ENCODE results near the gene ERC2. TPM values are rescaled to one million over a fixed set of nuclear protein-coding genes. Genes with fewer than 3 reads are reported as not detected.
"Not testable (repeated sequence)": the region's sequence is repeated elsewhere in the genome, so short reads cannot be mapped to it uniquely, and the experiment has no call there.

ERC2 gene
- total RNA-seq, result 0.99 TPM
- long read RNA-seq, result 0 reads

DNA sequence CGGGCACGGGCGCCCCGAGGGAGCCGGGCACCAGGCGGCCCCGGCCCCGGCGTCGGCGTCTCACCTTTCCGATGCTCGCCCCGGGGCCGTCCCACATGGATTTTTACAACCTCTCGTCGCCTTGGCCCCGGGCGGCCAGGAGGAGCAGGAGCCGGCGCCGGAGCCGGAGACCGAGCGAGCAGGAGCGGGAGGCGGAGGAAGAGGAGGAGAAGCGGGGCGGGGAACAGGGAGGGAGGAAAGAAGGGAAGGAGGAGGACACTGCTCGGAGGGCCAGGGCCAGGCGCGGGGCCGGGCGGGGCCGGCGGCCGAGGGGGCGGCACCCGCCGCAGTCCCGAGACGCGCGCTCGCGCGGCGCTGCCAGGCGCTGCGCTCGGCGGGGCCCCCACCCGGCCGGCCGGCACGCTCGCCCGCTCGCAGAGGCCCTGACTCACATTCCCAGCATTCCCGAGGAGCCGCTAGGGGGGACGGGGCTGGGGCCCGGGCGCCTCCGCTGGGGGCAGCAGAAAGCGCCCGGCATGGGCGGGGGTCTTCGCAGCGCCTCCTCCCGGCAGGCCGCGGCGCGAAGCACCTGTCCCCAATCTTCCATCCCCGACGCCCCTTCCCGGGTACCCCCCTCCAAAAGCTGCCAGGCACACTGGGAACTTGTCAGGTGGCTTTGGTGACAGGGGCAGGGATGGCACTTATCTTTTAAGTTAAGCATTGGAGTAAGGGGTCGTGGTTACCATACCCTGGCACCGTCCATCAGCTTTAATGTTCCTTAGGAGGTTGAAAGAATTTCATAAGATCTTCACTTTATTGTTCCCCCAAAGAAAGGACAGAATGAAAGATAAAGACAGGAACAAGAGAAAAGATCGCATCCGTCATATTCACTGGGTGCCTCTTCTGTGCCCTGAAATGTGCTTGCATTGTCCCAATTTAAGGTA, at the start of gene ERC2:
Gene ERC2, minus strand, starts transcription at position 284 of the 923 bp plus-strand sequence.
- peaks cover 11% of the 10 kb centered on the region for H3K4me1 ChIP-seq
- no peaks in the 10 kb centered on the region for H3K9me3 ChIP-seq (replicated peaks)
- no peak within 1 kb of the TSS for H3K27ac ChIP-seq (replicated peaks)
- no peaks in the 10 kb centered on the region for H3K36me3 ChIP-seq
- peak within 1 kb of the TSS; percentile 70 for H3K4me3 ChIP-seq
- H3K27me3 ChIP-seq (ENCODE audit: low read depth), result peaks cover 70% of the 10 kb centered on the region
- peak; percentile 27 for DNase-seq
- TF ChIP-seq, protein P1, sequence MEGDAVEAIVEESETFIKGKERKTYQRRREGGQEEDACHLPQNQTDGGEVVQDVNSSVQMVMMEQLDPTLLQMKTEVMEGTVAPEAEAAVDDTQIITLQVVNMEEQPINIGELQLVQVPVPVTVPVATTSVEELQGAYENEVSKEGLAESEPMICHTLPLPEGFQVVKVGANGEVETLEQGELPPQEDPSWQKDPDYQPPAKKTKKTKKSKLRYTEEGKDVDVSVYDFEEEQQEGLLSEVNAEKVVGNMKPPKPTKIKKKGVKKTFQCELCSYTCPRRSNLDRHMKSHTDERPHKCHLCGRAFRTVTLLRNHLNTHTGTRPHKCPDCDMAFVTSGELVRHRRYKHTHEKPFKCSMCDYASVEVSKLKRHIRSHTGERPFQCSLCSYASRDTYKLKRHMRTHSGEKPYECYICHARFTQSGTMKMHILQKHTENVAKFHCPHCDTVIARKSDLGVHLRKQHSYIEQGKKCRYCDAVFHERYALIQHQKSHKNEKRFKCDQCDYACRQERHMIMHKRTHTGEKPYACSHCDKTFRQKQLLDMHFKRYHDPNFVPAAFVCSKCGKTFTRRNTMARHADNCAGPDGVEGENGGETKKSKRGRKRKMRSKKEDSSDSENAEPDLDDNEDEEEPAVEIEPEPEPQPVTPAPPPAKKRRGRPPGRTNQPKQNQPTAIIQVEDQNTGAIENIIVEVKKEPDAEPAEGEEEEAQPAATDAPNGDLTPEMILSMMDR (IDR thresholded peaks at IDR 0.05; ENCODE audit: borderline replicate concordance), result peak; percentile 24
- intact Hi-C loops (cut with micrococcal nuclease), result no loop called here

DNA sequence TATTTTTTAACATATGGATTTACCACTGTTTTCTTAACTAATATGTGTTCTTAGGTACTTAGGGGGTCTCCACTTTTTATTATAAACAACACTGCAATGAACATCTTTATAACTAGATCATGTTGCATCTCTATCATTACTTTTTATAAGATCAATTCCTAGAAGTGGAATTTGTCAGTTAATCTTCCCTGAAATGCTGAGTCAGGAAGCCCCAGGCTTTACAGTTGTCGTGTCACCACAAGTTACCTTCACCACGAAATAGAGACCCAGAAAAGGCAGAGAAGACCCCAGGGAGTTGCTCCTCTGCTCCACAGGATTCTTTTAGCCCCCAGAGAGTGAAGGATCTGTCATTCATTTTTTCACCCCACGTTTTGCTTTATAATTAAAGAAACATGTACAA, 34.5 kb upstream of the ERC2 start:
- no peaks in the 10 kb centered on the region for H3K36me3 ChIP-seq
- DNase-seq, result no peak
- H3K4me1 ChIP-seq, result no peaks in the 10 kb centered on the region
- TF ChIP-seq, protein P1 (IDR thresholded peaks at IDR 0.05; ENCODE audit: borderline replicate concordance), result no peak
- intact Hi-C loops (cut with micrococcal nuclease), result no loop called here
- no peak overlapping the region for H3K27ac ChIP-seq (replicated peaks)
- peaks cover 9% of the 10 kb centered on the region for H3K27me3 ChIP-seq (ENCODE audit: low read depth)
- no peak overlapping the region for H3K4me3 ChIP-seq
- no peaks in the 10 kb centered on the region for H3K9me3 ChIP-seq (replicated peaks)

DNA sequence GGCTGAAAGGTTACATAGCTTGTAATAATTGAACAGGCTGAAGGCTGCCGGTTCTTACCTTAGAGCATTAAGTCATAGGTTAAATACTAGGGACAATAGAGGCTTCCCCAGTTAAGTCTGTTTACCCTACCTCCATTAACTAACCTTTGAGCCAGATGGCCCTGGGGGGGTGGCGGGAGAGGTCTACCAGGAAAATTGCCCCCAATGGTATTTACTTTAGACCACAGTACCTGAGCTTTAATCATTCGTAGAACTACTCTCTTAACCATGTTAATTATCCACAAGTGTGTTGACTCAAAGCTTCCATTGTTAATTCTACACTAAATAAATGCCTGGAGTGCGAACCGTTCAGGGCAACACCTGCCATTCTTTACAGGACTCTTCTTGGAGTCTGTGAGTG, 28.1 kb upstream of the ERC2 start:
- H3K4me1 ChIP-seq; H3K9me3 ChIP-seq (replicated peaks); intact Hi-C loops (cut with micrococcal nuclease); H3K36me3 ChIP-seq; H3K27ac ChIP-seq (replicated peaks); H3K4me3 ChIP-seq; DNase-seq: not testable (repeated sequence)
- peaks cover 12% of the 10 kb centered on the region for H3K27me3 ChIP-seq (ENCODE audit: low read depth)

DNA sequence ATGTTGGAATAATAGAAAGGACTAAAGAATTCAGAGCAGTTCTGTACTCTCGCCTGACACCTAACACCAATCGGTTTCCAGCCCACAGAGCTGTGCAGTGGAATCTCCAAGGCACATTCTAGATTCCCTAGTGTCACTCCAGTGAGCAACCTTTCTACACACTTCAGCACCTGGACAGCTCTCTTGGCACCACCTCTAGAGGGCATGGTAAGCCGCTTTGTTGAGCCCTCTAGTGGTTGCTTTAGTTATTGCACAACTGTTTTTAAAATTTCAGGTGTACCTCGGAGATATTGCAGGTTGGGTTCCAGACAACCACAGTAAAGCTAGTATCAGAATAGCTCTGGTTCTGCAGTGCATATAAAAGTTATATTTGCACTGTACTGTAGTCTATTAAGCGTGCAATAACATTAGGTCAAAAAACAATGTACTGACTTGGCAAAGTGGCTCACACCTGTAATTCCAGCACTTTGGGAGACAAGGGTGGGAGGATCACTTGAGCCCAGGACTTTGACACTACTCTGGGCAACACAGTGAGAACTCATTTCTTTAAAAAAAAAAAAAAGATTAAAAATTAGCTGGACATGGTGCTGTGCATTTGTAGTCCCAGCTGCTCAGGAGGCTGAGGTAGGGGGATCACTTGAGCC, 26.5 kb upstream of the ERC2 start:
- DNase-seq, result peak; percentile 73
- intact Hi-C loops (cut with micrococcal nuclease), result no loop called here
- TF ChIP-seq, protein P1 (IDR thresholded peaks at IDR 0.05; ENCODE audit: borderline replicate concordance), result peak; percentile 88

DNA sequence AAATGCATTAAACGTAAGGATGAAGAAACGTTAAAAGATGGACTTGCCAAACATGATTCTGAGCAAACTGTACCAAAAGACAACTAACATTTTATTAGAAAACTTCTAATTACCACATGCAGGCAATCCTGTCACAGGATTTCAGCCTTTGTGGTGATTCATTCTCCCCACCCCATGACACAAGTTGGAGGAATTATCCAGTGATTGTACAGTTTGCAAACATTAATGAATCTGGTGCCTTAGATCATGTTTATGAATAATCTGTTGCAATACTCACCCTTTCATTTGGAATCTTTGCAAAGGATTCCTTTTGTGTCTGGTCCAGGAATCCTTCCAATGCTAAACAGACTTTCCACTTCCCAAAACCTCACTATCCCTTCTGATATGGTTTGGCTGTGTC, 23.3 kb upstream of the ERC2 start:
- Histone ChIP-seq H3K4me3 (no peak overlapping the region), H3K27me3 (ENCODE audit: low read depth) (peaks cover 26% of the 10 kb centered on the region), H3K27ac (replicated peaks) (no peak overlapping the region), H3K4me1 (no peaks in the 10 kb centered on the region), H3K36me3 (no peaks in the 10 kb centered on the region), H3K9me3 (replicated peaks) (no peaks in the 10 kb centered on the region)
- intact Hi-C loops (cut with micrococcal nuclease), result no loop called here
- TF ChIP-seq, protein P1 (IDR thresholded peaks at IDR 0.05; ENCODE audit: borderline replicate concordance), result no peak
- DNase-seq, result no peak

More for the DNA sequence above, 26.5 kb upstream of the ERC2 start:
- Histone ChIP-seq H3K4me3 (no peak overlapping the region), H3K36me3 (no peaks in the 10 kb centered on the region), H3K27me3 (ENCODE audit: low read depth) (peaks cover 13% of the 10 kb centered on the region), H3K9me3 (replicated peaks) (no peaks in the 10 kb centered on the region), H3K27ac (replicated peaks) (no peak overlapping the region), H3K4me1 (no peaks in the 10 kb centered on the region)
